ENCODE data around the gene PADI6.

- TF ChIP-seq, protein P1, sequence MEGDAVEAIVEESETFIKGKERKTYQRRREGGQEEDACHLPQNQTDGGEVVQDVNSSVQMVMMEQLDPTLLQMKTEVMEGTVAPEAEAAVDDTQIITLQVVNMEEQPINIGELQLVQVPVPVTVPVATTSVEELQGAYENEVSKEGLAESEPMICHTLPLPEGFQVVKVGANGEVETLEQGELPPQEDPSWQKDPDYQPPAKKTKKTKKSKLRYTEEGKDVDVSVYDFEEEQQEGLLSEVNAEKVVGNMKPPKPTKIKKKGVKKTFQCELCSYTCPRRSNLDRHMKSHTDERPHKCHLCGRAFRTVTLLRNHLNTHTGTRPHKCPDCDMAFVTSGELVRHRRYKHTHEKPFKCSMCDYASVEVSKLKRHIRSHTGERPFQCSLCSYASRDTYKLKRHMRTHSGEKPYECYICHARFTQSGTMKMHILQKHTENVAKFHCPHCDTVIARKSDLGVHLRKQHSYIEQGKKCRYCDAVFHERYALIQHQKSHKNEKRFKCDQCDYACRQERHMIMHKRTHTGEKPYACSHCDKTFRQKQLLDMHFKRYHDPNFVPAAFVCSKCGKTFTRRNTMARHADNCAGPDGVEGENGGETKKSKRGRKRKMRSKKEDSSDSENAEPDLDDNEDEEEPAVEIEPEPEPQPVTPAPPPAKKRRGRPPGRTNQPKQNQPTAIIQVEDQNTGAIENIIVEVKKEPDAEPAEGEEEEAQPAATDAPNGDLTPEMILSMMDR (IDR thresholded peaks at IDR 0.05): no peak
- TF ChIP-seq EZH2 (IDR thresholded peaks at IDR 0.05) (no peak), EZH2phosphoT487 (IDR thresholded peaks at IDR 0.05) (no peak)
These were observed 65.8 kb downstream of the PADI6 start for GRCh38 chr1:17437580-17438317.
